Measurements from ENCODE around the gene RNF150.

Gene RNF150

DNA sequence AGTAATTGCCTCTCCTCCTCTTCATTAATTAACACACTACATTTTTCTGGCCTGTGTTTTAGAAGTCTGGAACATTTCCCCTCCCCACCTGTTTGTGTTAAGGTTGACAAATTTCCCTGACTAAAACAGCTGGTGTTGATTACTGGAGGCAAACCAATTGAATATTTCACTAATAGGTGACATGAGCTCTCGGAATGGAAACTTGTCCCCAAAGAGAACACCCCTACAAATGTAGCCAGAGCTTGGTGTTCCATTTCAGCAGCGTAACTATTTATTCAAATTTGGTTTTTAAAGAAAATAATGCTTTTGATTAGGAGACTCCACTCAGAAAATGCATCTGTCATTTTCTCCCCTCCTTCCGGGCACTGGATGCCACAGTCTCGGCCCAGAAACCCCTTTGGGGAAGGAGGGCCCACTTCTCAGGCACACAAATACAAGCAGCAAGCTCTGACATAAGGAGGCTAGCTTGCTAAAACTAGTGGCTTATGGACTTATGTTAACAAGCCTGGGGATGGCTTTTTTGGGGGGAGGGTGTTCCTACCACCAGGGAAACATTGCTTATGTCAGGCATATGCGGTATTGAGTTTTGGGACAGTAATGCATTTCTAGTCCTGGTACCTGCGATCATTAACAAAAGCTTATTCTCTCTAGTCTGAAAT lies 2.2 kb downstream of the RNF150 start:
- no peak for DNase-seq

DNA sequence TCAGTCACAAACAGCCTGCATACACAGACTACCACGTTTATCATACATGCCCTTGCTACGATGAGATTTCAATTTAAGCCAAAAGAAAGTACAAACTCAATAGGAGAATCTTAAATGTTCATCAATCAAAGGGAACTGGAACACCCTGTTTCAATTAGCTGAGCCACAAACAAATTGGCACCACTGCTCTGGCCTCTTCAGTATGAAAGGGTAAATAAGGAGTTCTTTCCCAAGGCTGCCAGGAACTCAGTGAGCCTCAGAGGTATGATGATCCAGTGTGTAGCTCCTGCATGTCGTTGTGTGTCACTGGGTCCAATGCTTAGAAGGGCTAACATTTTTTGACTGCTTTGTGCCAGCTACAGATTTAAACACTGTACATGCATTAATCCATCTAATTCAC lies 5.4 kb downstream of the RNF150 start:
- DNase-seq = no peak

DNA sequence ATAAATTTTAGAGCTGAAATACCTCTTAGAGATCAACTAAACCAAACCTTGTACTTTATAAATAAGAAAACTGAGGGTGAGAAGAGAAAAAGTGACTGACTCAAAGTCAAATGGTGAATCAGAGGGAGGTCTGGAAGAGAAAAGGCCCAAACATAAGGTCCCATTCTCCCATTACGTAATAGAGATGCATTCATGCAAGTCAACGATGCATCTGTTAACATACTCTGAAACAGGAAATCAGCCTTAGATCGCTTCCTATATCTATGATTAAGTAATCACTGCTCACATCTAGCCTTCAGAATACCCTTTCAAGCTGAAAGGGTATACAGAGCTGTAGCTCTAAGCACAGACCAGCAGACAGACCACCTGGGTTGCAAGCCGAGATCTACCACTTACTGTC lies 6.5 kb downstream of the RNF150 start:
- DNase-seq = no peak

DNA sequence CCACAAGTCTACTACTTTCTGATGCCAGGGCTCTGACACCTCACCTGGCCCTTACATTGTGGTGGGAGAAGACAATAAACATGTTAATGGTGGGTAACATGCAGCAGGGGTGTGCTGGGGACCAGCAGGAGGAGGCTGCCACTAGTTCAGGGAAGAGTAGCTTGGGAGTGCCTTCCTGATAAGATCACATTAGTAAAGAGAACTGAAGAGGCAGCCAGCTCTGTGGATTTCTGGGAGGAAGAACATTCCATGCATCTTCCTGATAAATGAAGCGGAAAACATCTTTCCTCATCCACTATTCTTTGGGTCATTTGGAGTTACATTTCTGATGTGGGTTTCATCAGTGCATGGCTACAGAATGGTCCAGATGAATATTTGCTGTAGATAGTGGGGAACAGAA lies 9.0 kb downstream of the RNF150 start:
- no peak for DNase-seq

DNA sequence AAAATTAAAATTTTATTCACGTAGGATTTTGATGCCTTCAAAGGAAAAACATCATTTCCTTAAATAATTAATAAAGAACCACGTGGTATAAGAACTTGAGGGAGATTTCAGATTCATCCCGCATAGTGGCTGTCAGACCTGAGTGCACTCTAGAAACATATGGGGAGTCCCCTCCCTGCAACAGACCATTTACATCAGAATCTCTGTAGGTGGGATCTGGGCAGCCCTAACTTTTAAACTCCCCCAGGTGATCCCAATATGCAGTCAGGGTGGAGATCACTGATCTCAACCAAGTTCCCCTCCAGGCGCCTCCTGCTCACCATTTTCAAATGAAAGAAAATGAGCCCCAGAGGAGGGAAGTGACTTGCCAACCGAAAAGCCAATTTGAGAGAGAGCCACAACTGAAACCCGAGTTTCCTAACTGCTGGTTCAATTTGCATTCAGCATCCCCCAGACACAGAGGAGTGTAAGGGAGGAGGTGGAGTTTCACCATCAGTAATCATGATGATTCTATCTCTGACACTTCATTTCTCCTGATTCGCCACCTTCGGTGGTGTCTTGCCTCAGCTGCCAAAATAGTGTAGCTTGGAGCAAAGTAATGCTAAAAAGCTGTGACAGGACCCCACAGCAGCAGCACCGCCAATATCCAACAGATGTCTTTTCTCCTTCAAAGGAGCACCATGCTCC lies 11.4 kb downstream of the RNF150 start:
- no peak for DNase-seq

DNA sequence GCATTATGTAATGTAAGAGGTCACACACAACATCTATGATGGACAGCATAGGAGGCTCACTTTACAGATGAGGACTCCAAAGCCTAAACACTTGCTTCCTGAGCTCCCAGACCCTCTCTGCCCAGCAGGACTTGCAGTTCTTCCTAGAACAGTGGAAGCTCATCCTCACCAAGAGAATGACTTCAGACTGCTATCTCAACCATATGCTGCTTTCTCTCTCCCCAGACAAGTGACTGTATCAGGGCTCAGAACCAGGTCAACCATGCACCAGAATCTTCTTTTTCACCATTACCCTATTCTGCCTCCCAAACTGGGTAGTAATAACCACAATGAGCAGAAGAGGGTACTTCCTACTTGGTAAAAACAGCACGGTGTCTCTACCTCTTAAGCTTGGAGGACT lies 12.2 kb downstream of the RNF150 start:
- no peak for DNase-seq

DNA sequence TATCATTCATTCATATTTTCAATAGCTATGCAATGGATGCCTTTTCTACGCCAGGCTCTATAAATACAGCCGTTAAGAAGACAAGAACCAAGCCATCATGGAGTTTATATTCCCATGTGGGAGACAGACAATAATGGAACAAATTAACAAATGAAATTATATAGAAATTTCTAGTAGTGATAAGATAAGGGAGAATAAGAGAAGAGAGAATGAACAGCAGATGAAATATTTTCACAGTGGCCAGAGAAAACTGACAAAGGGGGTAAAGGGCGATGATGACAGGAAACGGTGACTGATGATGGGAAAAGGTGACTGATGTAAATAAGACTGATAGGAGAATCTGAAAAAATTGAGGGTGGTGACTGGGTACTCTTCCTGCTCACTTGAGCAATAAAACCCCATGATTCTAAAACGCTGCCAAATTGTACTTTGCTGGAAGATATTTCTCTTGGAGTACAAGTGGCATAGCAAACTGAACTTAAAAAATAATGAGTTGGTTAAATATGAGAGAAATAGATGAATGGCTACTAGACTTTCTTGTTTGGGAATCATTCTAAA lies 13.2 kb downstream of the RNF150 start:
- no peak for DNase-seq

DNA sequence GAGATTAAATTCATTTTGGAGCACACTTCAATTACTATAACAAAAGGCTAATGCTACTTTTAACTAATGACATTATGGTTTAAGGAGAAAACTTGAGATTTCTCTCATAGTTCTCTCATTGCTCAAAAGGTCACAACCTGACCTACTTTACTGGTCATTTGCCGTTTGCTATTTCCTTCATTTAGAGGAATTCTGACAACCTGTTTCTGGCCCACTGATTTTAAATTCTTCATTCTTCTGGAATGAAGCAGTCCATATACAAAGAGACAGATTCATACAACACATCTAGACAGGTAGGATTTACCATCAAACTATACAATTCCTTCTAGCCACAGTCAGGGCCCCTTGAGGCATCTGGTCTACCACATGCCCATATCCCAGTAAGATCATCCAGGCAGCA lies 14.2 kb downstream of the RNF150 start:
- no peak for DNase-seq

DNA sequence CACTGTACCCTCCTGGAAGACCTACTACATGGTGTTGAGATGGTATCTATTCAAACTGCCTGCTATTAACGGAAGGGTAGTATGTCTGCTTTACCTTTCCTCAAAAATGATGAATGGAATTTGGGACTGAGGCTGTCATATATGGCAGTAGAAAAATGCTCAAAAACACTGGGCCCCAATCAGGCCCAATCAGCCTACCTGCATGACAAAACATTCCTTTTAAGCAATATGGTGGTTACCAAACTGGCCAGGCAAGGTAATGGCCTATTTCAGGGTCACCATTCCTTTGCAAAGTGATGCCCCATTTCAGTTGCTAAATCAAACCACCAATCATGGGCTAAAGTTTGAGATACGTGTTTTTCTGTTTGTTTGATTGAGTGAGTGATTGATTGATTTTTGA lies 14.9 kb downstream of the RNF150 start:
- DNase-seq = no peak

DNA sequence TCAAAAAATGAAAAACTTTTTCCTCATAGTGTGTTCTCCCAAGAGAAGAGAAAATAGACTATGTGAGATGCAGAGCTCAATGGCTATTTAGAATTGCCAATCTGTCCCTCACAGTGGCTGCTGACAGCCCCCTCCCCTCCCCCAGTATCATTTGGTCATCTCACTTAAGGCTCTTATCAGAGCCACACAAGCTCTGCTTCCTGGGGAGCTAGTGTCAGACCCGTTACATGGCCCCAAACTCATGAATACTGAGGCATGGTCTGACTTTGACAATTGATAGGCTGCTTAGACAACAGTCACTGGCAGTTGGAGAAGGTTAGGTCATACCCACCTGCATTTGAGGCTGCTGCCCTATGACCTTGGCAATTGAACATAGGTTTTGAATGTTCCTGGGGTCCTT lies 15.3 kb downstream of the RNF150 start:
- no peak for DNase-seq

DNA sequence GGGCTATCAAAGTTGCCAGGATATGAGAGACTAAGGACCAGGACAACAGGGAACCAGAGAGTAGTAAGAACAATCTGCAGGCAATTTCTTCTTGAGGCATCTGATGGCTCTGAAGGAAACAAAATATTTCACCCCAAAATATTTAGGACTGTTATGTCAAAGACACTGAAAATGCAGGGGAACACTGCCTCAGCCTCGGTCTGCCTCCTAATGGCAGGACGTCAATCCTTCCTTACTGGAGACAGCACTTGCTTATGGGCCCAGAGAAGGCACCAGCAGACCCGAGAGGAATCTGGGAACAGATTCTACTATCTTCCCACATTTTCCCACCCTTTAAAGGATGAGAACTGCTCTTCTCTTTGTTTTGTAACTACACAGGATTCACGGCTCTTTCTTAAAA lies 23.3 kb downstream of the RNF150 start:
- no peak for DNase-seq

DNA sequence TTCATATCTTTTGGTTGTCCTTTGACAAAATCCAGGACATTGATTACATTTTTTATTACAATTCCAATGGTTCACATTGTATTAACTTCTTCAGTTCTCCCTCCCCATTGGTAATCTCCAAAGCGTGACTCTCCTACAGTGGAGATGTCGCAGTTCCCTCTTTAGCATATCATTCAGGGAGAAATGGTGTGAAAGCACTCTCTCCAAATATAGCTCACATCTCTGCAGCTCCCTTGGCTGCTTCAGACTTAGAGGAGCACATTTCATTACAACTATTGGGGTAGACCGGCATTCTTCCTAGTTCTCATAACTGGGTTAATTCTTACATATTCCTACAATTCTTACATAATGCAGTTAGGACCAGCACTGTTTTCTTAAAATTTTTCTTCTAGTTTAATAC lies 25.3 kb downstream of the RNF150 start:
- no peak for DNase-seq

DNA sequence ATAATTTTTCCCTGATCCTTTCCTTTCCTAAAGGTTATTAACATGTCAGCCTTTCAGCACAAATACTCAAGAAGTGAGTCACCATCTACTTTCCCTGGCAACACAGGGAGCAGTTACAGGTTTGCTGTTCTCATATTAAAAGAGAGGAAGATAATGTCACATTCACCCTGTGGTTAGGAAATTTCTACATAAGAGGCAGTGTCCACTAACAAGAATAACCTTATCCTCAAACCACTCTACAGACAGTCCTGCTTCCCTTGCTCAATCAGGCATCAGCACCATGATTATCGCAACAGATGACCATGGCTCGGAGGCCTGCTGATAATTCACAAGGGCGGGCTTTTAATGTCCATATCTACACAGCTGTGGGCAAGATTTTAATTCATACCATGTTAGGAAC lies 30.9 kb downstream of the RNF150 start:
- no peak for DNase-seq

DNA sequence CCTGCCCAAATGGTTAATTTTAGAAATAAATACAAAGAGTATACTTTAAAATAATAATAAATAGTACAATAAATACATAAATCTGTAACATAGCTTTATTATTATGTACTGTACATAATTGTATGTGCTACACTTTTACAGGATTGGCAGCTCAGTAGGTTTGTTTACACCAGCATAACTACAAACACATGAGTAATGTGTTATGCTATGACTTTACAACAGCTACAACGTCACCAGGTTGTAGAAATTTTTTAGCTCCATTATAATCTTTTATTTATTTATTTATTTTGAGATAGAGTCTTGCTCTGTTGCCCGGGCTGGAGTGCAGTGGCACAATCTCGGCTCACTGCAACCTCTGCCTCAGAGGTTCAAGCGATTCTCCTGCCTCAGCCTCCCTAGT lies 31.8 kb downstream of the RNF150 start:
- no peak for DNase-seq

DNA sequence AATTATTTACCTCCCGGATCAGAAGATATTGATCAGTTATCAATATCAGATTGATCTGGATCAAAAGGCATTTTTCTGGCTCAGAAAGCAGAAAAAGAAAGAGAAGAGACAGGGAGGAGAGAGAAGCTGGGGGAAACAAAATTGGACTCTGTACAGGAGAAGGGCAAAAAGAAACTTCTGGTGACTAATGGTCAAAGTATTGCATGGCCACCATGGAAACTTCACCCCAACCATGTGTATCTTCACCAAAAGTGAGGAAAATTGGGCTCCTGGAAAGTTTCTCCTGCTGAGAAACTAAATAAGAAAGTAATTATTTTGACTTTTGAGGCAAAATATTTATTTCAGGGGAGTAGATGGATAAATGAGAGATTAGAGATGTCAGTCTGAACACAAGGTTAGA lies 33.9 kb downstream of the RNF150 start:
- DNase-seq = no peak

DNA sequence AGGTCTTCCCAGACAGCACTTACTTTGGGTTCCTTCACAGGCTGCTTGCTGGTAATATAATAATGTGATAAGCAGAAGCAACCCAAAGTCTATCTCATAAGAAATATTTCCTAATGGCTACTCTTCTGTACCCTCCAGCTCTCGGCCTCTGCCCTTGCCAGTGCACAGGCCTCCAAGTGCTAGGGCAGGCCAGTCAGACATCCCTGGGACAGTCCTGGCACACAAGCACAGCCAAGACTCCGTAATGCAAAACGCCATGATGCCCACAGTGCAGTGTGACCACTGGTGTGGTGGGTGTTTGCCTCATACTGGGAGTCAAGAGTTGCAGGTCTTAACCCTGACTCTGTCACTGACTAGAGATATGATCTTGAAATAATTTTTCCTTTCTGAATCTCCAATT lies 35.1 kb downstream of the RNF150 start:
- no peak for DNase-seq

DNA sequence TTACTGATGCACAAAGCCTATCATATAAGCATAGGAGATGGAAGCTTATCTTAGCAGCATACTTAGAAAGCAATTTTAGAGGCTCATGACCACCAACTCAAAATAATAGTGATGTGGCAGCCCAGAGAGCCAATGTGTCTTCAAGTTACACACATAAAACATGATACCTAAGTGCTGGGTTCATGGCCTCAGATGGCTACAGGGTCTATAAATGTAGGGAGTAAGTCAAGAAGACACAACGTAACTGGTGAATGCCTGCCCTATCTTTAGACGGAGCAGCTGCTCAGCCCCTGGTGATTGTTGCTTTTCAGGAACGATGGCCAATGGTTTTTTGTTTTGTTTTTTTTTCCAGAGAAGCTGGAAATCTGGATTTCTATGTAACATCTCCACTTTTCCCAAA lies 42.8 kb downstream of the RNF150 start:
- DNase-seq = no peak

DNA sequence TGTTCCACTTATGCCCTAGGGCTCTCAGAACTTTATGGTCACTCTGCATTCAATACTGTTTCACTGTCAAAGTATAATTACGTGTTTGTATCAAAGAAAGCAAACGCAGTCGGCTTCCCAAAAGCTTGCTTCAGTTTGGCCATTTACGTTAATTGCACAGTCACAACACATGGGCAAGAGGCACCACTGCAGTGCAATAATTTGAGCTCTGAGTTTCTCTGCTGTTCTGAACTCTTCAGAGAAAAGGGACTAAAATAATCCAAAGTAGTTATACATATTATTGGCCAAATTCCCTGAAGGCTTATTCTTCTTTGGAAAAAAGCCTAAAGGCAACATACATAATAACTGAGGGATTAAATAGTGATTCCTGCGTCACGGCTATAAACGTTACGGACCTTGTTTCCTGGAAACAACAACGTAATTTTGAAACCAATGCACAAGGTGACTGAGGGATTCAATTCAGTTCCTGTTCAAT lies 51.3 kb downstream of the RNF150 start:
- no peak for DNase-seq

DNA sequence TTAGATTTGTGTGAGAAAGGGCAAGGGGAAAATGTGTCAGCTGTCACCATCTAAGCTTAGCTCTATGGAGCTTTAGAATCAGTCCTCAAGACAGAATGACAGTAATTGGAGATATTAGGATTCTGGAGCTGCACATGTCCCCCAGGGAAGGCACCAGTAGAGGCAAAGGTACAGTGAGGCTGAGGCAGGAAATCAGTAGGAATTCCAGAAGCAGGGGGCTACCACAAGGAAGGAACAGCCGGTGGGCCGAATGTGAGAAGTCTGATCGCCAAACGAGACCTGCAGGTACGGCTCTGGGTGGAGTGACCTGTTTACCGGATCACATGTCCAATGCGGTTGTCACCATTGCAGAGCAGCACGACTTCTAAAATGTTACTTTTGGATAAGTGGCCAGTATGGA lies 52.6 kb downstream of the RNF150 start:
- DNase-seq = no peak

DNA sequence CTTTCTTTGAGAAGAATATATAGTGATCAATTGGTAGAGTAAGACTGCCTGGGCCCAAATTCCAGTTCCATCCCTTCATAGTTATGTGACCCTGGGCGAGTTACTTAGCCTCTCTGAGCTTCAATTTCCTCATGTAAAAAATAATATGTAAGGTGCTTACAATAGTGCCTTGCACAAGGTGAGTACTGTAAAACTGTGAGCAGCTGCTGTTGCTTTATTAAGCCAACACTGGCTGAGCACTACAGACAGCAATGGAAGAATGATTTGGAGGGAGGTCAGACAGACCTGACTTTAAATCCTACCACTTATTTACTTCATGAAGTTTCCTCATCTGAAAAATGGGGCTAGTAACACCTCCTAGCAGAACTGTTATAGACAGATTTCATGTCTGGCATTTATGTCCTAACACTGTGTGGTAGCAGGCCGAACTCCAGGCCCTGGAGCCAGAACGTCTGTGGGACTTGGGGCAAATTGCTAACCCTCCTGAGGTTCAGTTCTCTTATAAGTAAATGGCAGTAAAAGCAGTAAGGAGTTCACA lies 53.8 kb downstream of the RNF150 start:
- no peak for DNase-seq

DNA sequence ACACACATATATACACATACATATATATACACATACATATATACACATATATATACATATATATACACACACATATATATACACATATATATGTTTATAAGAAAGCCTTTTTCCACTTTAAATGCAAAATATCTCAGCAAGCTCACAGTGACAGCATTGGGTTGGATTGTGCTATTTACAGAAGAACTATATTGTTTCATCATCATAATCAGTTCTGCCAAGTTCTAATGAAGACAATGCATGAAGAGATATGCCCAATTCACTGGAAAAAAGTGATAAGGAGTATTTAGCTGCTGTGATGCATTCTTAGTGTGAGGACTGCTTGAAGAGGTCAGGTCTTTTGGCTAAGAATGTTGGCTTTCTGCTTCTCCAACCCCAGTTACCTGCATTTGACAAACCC lies 54.4 kb downstream of the RNF150 start:
- no peak for DNase-seq

DNA sequence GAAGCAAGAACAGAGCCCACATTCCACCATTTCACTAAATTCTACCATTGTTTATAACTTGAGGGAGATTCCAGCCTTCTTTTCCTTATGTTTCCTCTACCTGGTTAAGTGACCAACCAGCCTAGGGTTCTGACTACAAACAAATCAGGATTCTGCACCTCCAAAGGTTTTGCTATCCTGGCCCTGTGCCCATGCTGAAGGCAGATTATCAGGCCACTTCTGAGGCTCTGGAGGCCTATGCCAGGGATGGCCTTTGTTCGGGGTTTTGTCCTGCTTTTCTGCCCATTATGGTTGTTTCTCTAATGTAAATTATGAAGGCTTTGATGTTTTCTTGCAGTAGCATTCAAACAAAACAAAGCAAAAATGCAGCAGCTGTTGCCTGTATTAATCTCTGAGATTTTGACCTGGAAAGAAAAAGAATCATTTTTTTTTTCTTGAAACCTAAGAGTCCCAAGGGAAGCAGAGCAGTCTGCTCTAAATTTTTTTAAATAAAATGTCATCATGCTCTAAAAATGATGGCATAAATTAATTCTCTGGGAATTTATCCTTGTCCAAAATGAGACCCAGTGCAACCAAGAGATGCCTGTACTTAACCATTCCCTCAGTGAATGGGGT lies 55.6 kb downstream of the RNF150 start:
- DNase-seq = no peak

DNA sequence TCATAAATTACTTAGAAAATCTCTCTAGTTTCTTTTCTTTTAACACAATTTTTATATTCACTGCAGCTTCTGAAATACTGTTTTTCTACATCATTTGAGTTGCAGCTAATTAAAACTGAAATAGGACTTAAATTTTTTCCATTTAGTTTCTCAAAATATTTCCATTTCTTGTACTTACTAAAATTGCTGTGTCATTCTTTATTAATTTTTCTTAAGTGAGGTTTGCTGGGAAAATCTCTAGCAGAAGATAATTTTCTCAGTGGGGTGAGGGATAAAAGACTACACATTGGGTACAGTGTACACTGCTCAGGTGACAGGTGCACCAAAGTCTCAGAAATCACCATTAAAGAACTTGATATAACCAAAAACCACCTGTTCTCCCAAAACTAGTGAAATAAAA lies 57.7 kb downstream of the RNF150 start:
- no peak for DNase-seq

All from T-helper 1 cell (primary cell).